Measurements from ENCODE around the gene PIGA.

PIGA gene

DNA sequence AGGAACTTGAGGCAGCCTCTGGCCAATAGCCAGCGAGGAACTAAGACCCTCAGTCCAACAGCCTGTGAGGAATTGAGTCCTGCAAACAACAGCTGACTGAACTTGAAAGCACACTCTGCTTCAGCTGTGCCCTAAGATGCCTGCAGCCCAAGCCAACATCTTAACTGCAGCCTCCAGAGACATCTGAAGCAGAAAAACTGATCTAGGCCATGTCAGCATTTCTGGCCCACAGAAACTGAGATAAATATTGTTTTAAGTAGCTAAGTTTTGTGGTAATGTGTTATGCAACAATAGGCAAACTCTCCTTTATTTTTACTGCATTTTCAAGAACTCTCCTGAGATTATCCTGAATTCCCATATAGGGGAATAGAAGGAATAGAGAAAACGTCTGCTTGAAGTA lies 24.4 kb upstream of the PIGA start:
- TF ChIP-seq, protein P1, sequence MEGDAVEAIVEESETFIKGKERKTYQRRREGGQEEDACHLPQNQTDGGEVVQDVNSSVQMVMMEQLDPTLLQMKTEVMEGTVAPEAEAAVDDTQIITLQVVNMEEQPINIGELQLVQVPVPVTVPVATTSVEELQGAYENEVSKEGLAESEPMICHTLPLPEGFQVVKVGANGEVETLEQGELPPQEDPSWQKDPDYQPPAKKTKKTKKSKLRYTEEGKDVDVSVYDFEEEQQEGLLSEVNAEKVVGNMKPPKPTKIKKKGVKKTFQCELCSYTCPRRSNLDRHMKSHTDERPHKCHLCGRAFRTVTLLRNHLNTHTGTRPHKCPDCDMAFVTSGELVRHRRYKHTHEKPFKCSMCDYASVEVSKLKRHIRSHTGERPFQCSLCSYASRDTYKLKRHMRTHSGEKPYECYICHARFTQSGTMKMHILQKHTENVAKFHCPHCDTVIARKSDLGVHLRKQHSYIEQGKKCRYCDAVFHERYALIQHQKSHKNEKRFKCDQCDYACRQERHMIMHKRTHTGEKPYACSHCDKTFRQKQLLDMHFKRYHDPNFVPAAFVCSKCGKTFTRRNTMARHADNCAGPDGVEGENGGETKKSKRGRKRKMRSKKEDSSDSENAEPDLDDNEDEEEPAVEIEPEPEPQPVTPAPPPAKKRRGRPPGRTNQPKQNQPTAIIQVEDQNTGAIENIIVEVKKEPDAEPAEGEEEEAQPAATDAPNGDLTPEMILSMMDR (IDR thresholded peaks at IDR 0.05), result no peak
- Histone ChIP-seq H3K27ac (no peak overlapping the region), H3K4me3 (no peak overlapping the region)
- DNase-seq (ENCODE audit: low spot score), result no peak

DNA sequence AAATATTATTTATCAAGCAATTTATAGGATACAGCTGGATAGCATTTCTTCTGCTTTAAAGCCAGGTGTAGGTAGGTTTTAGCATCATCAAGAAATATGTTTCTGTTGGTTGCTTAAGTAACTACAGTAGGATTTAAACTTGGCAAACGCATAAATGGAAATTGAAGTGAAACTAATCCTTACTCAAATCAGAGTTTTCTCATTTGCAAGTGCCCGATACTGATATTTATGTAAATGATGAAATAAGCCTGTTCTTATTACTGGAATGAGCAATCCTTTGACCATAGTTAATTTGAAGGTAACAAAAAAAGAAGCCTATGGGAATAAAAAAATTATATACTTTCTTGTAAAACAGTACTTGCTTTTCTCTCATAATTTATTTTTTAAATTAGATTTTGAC lies 23.2 kb upstream of the PIGA start:
- Histone ChIP-seq H3K4me3 (no peak overlapping the region), H3K27ac (no peak overlapping the region)
- DNase-seq (ENCODE audit: low spot score), result no peak
- TF ChIP-seq, protein P1 (IDR thresholded peaks at IDR 0.05), result no peak

DNA sequence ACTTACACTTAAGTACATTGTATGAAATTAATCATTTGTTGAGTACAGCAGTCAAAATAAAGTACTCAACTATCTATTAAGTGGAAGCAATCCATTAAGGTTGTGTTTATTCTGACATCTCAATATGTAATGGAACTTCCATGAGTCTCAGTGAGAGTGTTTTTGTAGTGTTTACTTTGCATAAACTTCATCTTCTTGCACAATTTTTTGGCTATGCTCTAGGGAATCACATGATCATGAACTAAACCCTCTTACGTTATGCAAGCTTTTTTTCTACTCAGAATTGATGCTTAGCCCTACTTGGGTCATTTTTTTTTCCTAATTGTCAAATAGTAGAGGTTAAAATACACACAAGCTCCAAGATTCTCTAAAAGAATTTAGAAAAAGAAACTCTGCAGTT lies 21.1 kb upstream of the PIGA start:
- TF ChIP-seq, protein P1 (IDR thresholded peaks at IDR 0.05), result no peak
- no peak for DNase-seq (ENCODE audit: low spot score)
- Histone ChIP-seq H3K27ac (no peak overlapping the region), H3K4me3 (no peak overlapping the region)

DNA sequence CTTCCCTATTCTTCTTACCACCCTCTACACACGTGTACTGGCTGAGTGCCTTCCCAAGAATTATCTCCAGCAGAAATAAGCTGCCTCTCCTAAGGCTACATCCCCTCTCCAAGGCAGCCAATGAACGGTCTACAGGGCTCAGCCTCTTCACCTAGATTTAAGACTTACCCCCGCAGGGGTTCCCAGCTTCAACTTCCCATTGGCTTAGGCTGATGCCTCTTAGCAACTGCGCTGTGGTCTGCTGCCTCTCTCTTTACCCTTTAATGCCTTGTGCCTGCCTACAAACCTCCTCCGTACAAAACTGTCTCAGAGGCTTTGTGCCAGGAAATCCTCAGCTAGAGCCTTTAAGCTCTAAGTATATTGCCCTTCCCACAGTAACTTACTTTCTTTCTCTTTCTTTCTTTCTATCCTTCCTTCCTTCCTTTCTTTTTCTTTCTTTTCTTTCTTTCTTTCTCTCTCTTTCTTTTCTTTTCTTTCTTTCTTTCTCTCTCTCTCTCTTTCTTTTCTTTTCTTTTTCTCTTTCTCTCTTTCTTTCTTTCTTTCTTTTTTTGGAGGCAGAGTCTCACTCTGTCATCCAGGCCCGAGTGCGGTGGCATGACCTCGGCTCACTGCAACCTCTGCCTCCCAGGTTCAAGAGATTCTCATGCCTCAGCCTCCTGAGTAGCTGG lies 15.1 kb upstream of the PIGA start:
- TF ChIP-seq, protein P1 (IDR thresholded peaks at IDR 0.05), result no peak
- H3K4me3 ChIP-seq, result no peak overlapping the region
- no peak overlapping the region for H3K27ac ChIP-seq
- no peak for DNase-seq (ENCODE audit: low spot score)

DNA sequence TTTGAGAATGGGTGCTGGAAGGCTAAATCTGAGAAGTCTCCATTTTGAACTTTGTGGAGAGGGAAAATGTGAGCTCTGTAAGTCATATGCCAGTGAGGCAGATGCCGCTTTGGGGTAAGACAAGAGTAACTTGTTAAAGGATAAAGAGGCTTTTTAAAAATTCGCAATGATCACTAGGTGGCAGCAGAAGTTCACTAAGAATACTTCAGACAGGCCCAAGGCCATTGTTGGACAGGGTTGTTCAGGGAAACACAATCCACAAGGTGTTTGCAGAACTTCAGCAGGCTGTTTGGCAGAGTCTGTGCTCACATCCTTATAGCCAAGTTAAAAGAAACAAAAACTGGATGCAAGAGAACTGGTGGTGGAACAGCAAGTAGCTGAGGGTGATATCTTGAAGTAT lies 13.7 kb upstream of the PIGA start:
- H3K4me3 ChIP-seq, result no peak overlapping the region
- DNase-seq (ENCODE audit: low spot score), result no peak
- no peak overlapping the region for H3K27ac ChIP-seq
- TF ChIP-seq, protein P1 (IDR thresholded peaks at IDR 0.05), result no peak

DNA sequence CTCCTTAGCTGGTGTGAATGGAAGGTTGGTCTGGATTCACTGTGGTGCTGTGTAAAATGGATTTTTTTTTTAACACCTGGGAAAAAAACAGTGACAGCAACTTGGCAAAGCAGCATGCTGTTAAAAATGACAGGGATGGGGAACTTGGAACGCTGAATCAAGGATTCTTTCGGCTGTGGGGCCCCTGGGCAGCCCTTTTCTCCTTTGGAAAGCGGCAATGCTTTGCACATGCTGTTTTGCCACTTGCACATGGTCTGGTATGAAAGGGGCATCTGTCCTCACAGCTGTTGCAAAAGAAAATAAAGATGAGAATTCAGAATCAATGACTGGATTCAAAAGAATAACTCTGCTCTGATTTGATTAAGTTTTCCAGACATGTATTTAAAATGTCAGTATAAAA lies 10.7 kb upstream of the PIGA start:
- no peak overlapping the region for H3K4me3 ChIP-seq
- DNase-seq (ENCODE audit: low spot score), result no peak
- TF ChIP-seq, protein P1 (IDR thresholded peaks at IDR 0.05), result no peak
- no peak overlapping the region for H3K27ac ChIP-seq

DNA sequence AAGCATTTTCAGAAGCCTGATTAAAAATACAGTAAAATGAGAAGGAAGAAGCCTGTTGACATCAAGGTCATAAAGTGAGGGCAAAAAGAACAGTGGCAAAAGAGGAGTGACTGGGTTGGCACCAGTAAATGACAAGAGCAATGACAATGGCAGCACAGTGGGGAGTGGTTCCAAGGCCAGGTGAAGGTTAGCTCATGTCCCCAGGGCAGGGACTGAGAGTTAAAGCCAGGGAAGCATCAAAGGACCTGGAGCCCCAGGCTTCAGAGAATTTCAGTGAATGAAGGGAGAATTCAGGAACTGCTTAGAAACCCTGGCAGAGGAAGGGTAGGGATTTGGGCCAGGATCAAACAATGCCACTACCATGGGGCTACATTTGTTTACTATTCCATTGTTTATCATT lies 8.8 kb upstream of the PIGA start:
- TF ChIP-seq, protein P1 (IDR thresholded peaks at IDR 0.05), result no peak
- H3K4me3 ChIP-seq, result no peak overlapping the region
- no peak overlapping the region for H3K27ac ChIP-seq
- no peak for DNase-seq (ENCODE audit: low spot score)
